Nephron progenitor cell (in vitro differentiated cells): Measurements from ENCODE around the gene TMED10.

Experiments
- DNase-seq: peaks from one replicate; pipeline ENCODE4 v3.0.0; 2021
- H3K27ac Mint-ChIP-seq: 2 replicates; pipeline ENCODE4 v1.8.0; 2021; ENCODE audit warnings: mild to moderate bottlenecking, moderate library complexity, mixed read lengths
- H3K27me3 Mint-ChIP-seq: 2 replicates; pipeline ENCODE4 v1.8.0; 2021; ENCODE audit warnings: mild to moderate bottlenecking, low read depth, mixed read lengths; ENCODE audit not compliant: poor library complexity
- H3K36me3 Mint-ChIP-seq: 2 replicates; pipeline ENCODE4 v1.8.0; 2021; ENCODE audit warnings: low read depth, mixed read lengths
- H3K4me1 Mint-ChIP-seq: 2 replicates; pipeline ENCODE4 v1.8.0; 2021; ENCODE audit warnings: mixed read lengths
- H3K4me3 Mint-ChIP-seq: 2 replicates; pipeline ENCODE4 v1.8.0; 2021; ENCODE audit warnings: mild to moderate bottlenecking, moderate library complexity, mixed read lengths
- H3K9me3 Mint-ChIP-seq: 2 replicates; pipeline ENCODE4 v1.8.0; 2021; ENCODE audit warnings: mild to moderate bottlenecking, moderate library complexity, mixed read lengths
- TF ChIP-seq, protein P1 (sequence below): fragments of 200-600 bp; sonication (generic); IDR thresholded peaks from 2 replicates; pipeline ENCODE4 v1.5.0; 2021; ENCODE audit warnings: antibody characterized with exemption

Gene TMED10

GRCh38 chr14:75088566-75089373 lies 87.6 kb downstream of the TMED10 start:
- peak; percentile 56 for DNase-seq
- no peak overlapping the region for H3K27ac Mint-ChIP-seq
- no peaks in the 10 kb centered on the region for H3K4me1 Mint-ChIP-seq
- peaks cover 71% of the 10 kb centered on the region for H3K36me3 Mint-ChIP-seq
- H3K9me3 Mint-ChIP-seq: no peaks in the 10 kb centered on the region
- TF ChIP-seq, protein P1, sequence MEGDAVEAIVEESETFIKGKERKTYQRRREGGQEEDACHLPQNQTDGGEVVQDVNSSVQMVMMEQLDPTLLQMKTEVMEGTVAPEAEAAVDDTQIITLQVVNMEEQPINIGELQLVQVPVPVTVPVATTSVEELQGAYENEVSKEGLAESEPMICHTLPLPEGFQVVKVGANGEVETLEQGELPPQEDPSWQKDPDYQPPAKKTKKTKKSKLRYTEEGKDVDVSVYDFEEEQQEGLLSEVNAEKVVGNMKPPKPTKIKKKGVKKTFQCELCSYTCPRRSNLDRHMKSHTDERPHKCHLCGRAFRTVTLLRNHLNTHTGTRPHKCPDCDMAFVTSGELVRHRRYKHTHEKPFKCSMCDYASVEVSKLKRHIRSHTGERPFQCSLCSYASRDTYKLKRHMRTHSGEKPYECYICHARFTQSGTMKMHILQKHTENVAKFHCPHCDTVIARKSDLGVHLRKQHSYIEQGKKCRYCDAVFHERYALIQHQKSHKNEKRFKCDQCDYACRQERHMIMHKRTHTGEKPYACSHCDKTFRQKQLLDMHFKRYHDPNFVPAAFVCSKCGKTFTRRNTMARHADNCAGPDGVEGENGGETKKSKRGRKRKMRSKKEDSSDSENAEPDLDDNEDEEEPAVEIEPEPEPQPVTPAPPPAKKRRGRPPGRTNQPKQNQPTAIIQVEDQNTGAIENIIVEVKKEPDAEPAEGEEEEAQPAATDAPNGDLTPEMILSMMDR: peak; percentile 80
- no peak overlapping the region for H3K4me3 Mint-ChIP-seq
- H3K27me3 Mint-ChIP-seq: no peaks in the 10 kb centered on the region

DNA sequence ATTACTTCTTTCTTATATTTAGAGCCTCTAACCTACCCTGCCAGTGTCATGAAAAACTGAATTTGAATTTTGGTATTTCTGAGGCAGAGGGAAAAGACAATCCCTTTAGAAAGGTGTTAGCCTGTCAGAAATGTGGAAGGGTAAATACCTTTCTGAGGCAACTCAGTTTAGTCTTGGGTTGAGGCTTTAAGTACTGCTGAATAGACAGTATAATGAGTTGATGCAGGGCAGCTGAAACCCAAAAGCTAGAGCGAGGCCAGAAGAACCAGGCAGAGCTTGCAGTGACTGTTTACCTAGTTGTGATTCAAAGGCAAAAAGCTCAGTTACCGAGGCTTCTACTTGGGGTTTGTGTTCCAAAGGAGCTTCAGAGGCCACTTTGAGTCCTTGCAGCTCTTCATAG lies 88.3 kb downstream of the TMED10 start:
- Mint-ChIP-seq H3K4me1 (no peaks in the 10 kb centered on the region), H3K27ac (no peak overlapping the region), H3K36me3 (peaks cover 72% of the 10 kb centered on the region), H3K4me3 (no peak overlapping the region), H3K9me3 (no peaks in the 10 kb centered on the region), H3K27me3 (no peaks in the 10 kb centered on the region)
- no peak for DNase-seq
- TF ChIP-seq, protein P1: no peak

DNA sequence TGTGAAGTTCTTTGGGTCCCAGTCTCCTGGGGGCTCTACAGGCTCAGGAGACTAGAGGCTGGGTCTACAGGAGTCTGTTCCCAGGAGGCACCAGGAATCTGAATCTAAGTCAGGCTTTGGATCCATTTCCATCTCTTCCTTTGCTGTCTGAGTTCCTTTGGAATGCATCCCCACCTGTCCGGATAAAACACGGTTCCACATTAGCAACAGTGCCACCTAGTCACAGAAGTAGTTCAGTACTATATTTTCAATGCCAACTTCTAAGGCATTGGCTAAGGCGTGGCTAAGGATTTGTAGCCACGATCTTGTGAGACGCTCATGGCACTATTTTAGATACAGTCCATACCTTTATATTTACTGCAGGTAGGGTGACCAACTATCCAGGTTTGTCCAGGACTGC lies 91.9 kb downstream of the TMED10 start:
- DNase-seq: no peak
- no peak overlapping the region for H3K27ac Mint-ChIP-seq
- H3K36me3 Mint-ChIP-seq: peaks cover 64% of the 10 kb centered on the region
- TF ChIP-seq, protein P1: no peak
- no peaks in the 10 kb centered on the region for H3K4me1 Mint-ChIP-seq
- no peaks in the 10 kb centered on the region for H3K27me3 Mint-ChIP-seq
- no peak overlapping the region for H3K4me3 Mint-ChIP-seq
- H3K9me3 Mint-ChIP-seq: no peaks in the 10 kb centered on the region

DNA sequence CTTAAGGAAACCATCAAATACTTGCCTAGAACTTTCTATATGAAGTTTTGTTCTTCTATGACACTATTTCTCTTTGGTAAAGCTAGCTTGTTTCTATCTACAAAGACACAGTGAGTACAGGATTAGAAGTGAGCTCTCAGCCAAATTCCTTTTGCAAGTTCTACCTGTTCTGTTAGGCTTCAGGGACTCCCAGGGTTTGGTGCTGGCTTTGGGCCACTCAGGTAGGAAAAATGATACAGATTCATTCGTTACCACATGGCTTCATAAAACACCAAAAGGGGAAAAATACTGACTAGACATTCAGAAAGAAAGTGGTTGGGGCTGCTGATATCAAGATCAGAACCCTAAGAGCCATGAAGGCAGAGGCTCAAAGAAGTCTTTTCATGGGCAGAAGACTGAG lies 93.1 kb downstream of the TMED10 start:
- TF ChIP-seq, protein P1: no peak
- Mint-ChIP-seq H3K9me3 (no peaks in the 10 kb centered on the region), H3K4me3 (no peak overlapping the region), H3K27ac (no peak overlapping the region), H3K4me1 (no peaks in the 10 kb centered on the region), H3K27me3 (no peaks in the 10 kb centered on the region), H3K36me3 (peaks cover 58% of the 10 kb centered on the region)
- no peak for DNase-seq

DNA sequence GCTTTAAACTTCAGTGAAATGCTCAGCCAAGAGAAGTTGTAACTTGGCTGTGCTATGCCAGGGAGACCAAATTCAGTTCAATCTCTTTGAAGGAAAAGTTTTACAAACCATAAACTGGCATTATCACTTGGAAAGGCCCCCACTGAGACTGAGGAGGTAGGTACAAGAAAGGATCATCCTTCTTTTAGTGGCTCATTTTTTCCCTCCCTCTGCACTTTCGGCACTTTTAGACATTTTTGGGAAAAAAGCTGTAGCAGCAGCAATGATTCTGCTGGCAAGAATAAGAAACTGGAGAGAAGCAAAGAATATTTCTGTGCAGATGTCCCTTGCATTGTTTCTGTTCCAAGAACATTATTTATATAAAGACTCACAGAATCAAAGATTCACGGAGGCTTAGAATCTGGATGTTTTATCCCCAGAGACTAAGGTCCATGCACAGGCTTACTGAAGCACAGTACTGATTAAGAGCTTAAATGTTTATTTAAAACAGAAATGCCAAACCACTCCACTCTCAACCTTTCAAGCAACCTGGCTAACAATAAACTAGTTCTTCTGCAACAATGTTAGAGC lies 94.7 kb downstream of the TMED10 start:
- no peaks in the 10 kb centered on the region for H3K9me3 Mint-ChIP-seq
- no peak overlapping the region for H3K27ac Mint-ChIP-seq
- TF ChIP-seq, protein P1: no peak
- H3K36me3 Mint-ChIP-seq: peaks cover 47% of the 10 kb centered on the region
- no peaks in the 10 kb centered on the region for H3K4me1 Mint-ChIP-seq
- H3K27me3 Mint-ChIP-seq: no peaks in the 10 kb centered on the region
- no peak for DNase-seq
- no peak overlapping the region for H3K4me3 Mint-ChIP-seq
